PC-9 (cell line): ENCODE measurements around the gene TMC8. TPM values are rescaled to one million over a fixed set of nuclear protein-coding genes. Genes with fewer than 3 reads are reported as not detected.
A peak's percentile ranks its signal among the peaks of the same experiment; 100 is the strongest.
"Not testable (repeated sequence)": the region's sequence is repeated elsewhere in the genome, so short reads cannot be mapped to it uniquely, and the experiment has no call there.

ENCODE experiments used
- Bru-seq: library from RNA; stranded (reverse); fragments of 400-500 nt; gene quantifications from one replicate; lab custom pipeline; 2021; lab: Mats Ljungman, UMichigan
- BruChase-seq, 2 experiments: library from RNA; stranded (reverse); fragments of 400-500 nt; gene quantifications; one replicate each; lab custom pipeline; 2021; lab: Mats Ljungman, UMichigan
- BruUV-seq: library from RNA; stranded (reverse); fragments of 400-500 nt; replicated peaks from 2 replicates; lab custom pipeline; 2021; lab: Mats Ljungman, UMichigan
- CTCF ChIA-PET: fragments of 300-600 bp; sonication (Branson Sonifier 250); formaldehyde crosslinking; loops from one replicate; lab custom pipeline; 2022; ENCODE audit warnings: antibody characterized with exemption; lab: Charles Lee
- POLR2A ChIA-PET: fragments of 300-600 bp; sonication (Branson Sonifier 250); formaldehyde crosslinking; loops from one replicate; lab custom pipeline; 2022; ENCODE audit warnings: antibody characterized with exemption; ENCODE audit not compliant: unreplicated experiment; lab: Charles Lee
- DNase-seq, 2 experiments: peaks; one replicate each; pipeline versions ENCODE4 v3.0.0 to v3.0.0-alpha.2; 2015 to 2022; ENCODE audit warnings: mixed read lengths in 1 of 2
- H2AFZ ChIP-seq: fragments of 200-600 bp; sonication (generic); 2 replicates; pipeline ENCODE4 v1.8.1; 2017; ENCODE audit warnings: antibody characterized with exemption
- H3F3A ChIP-seq: fragments of 200-600 bp; sonication (generic); 2 replicates; pipeline ENCODE4 v1.8.1; 2017; ENCODE audit warnings: antibody characterized with exemption, mild to moderate bottlenecking, low read depth; ENCODE audit not compliant: insufficient read depth
- H3K27ac ChIP-seq: fragments of 200-600 bp; sonication (generic); 2 replicates; pipeline ENCODE4 v1.6.1; 2016; ENCODE audit warnings: mixed run types
- H3K27me3 ChIP-seq: fragments of 200-600 bp; sonication (generic); 2 replicates; pipeline ENCODE4 v1.6.1; 2016; ENCODE audit warnings: low read depth, mixed run types; ENCODE audit not compliant: insufficient read depth
- H3K36me3 ChIP-seq: fragments of 200-600 bp; sonication (generic); 2 replicates; pipeline ENCODE4 v1.6.1; 2016; ENCODE audit warnings: low read depth, mixed run types
- H3K4me1 ChIP-seq: fragments of 200-600 bp; sonication (generic); replicated peaks from 2 replicates; pipeline ENCODE4 v1.6.1; 2016; ENCODE audit warnings: mixed run types; ENCODE audit not compliant: insufficient read depth
- H3K4me2 ChIP-seq: fragments of 200-600 bp; sonication (generic); 2 replicates; pipeline ENCODE4 v1.6.1; 2017; ENCODE audit warnings: mixed run types
- H3K4me3 ChIP-seq: fragments of 200-600 bp; sonication (generic); 2 replicates; pipeline ENCODE4 v1.6.1; 2016; ENCODE audit warnings: mixed run types
- H3K79me2 ChIP-seq: fragments of 200-600 bp; sonication (generic); 2 replicates; pipeline ENCODE4 v1.6.1; 2017; ENCODE audit warnings: low read depth, mixed run types
- H3K9me2 ChIP-seq: fragments of 200-600 bp; sonication (generic); 2 replicates; pipeline ENCODE4 v1.8.1; 2017; ENCODE audit warnings: mild to moderate bottlenecking; ENCODE audit not compliant: insufficient read depth
- H3K9me3 ChIP-seq: fragments of 200-600 bp; sonication (generic); 2 replicates; pipeline ENCODE4 v1.8.1; 2016; ENCODE audit warnings: low read depth; ENCODE audit not compliant: insufficient read depth
- H4K20me1 ChIP-seq: fragments of 200-600 bp; sonication (generic); 2 replicates; pipeline ENCODE4 v1.8.1; 2017; ENCODE audit not compliant: insufficient read depth
- EZH2 ChIP-seq: fragments of 200-600 bp; sonication (generic); IDR thresholded peaks from 2 replicates; pipeline ENCODE4 v1.8.0; 2017; ENCODE audit warnings: antibody characterized with exemption, low read depth
- intact Hi-C: fragments of 100-400 bp; cut with micrococcal nuclease; formaldehyde crosslinking; loops from one replicate; pipeline ENCODE4 v1.10.0; 2022; ENCODE audit not compliant: unreplicated experiment
- long read RNA-seq: library from polyadenylated mRNA; stranded (forward); transcript quantifications from one replicate; pipeline ENCODE4 v2.0.0, GENCODE V29; 2022
- total RNA-seq: library from RNA; stranded (reverse); gene quantifications from 2 replicates; pipeline ENCODE4 v1.2.3, GENCODE V29; 2021
- TF ChIP-seq, protein P1 (sequence below): fragments of 200-600 bp; sonication (generic); conservative IDR thresholded peaks from 2 replicates; pipeline ENCODE4 v1.6.1; 2017; ENCODE audit warnings: mixed run types, antibody characterized with exemption, mild to moderate bottlenecking, moderate library complexity

The TMC8 gene, protein sequence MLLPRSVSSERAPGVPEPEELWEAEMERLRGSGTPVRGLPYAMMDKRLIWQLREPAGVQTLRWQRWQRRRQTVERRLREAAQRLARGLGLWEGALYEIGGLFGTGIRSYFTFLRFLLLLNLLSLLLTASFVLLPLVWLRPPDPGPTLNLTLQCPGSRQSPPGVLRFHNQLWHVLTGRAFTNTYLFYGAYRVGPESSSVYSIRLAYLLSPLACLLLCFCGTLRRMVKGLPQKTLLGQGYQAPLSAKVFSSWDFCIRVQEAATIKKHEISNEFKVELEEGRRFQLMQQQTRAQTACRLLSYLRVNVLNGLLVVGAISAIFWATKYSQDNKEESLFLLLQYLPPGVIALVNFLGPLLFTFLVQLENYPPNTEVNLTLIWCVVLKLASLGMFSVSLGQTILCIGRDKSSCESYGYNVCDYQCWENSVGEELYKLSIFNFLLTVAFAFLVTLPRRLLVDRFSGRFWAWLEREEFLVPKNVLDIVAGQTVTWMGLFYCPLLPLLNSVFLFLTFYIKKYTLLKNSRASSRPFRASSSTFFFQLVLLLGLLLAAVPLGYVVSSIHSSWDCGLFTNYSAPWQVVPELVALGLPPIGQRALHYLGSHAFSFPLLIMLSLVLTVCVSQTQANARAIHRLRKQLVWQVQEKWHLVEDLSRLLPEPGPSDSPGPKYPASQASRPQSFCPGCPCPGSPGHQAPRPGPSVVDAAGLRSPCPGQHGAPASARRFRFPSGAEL
- total RNA-seq (1.9 and 2.6 TPM in 2 replicates), Bru-seq, nascent RNA (percentile 19 among the genes with signal in this experiment), BruChase-seq, experiment 1, labeled RNA remaining after a 2-hour chase (percentile 21 among the genes with signal in this experiment), BruChase-seq, experiment 2, labeled RNA remaining after a 6-hour chase (percentile 32 among the genes with signal in this experiment)
- long read RNA-seq, partial matches to known transcripts = 3 of 4 reads
- long read RNA-seq, other reads (novel, unspliced or antisense) = 1 of 4 reads

DNA sequence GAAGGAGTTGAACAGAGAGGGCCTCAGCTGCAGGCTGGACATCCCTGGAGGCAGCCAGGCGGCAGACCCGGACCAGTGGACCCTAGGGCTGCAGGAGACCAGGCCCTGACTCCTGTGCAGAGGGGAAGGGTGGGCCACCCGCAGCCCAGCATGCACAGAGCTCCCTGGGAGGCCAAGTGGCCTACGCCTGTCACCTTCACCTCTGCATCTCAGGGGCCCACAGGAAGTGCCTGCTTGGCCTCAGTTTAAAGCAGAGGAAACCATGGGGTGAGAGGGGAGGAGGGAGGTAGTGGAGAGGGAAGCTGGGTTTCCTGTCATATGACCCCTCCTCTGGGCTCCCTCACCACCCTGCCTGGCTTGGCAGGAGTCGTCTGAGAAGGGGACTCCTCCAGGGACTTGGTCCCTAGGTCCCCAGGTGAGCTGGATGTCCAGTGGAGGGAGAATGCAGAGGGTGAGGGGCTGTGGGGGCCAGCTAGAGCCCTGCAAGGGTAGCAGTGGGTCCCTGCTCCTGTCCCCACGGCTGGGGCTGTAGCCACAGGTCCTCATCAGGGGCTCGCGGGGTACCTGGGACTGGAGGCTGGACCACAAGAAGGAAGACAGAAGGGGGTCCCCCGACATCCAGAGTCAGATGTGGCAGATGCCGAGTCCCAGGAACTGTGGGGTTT lies at the start of gene TMC8:
Gene TMC8, plus strand, starts transcription at position 335 of the 665 bp plus-strand sequence. CDS start 818 bp downstream, outside the sequence.
- DNase-seq = no peak
- Histone ChIP-seq H4K20me1 (no peaks in the 10 kb centered on the region), H2AFZ (no peak within 1 kb of the TSS), H3K27me3 (no peaks in the 10 kb centered on the region), H3F3A (peaks cover 19% of the 10 kb centered on the region; the same call in 1 of the 2 replicates), H3K4me3 (peak within 1 kb of the TSS; percentile 60; the same call in 1 of the 2 replicates), H3K79me2 (peaks cover 13% of the 10 kb centered on the region), H3K9me2 (no peaks in the 10 kb centered on the region), H3K9me3 (no peaks in the 10 kb centered on the region), H3K36me3 (no peaks in the 10 kb centered on the region), H3K4me2 (peak within 1 kb of the TSS; percentile 96), H3K27ac (no peak within 1 kb of the TSS), H3K4me1 (peaks cover 19% of the 10 kb centered on the region)
- POLR2A ChIA-PET = interaction anchor here (0.6 kb wide), 2 partner anchors 10 to 46 kb away, joined by 4 to 6 read pairs; no protein-coding TSS in a partner anchor
- TF ChIP-seq, protein P1, sequence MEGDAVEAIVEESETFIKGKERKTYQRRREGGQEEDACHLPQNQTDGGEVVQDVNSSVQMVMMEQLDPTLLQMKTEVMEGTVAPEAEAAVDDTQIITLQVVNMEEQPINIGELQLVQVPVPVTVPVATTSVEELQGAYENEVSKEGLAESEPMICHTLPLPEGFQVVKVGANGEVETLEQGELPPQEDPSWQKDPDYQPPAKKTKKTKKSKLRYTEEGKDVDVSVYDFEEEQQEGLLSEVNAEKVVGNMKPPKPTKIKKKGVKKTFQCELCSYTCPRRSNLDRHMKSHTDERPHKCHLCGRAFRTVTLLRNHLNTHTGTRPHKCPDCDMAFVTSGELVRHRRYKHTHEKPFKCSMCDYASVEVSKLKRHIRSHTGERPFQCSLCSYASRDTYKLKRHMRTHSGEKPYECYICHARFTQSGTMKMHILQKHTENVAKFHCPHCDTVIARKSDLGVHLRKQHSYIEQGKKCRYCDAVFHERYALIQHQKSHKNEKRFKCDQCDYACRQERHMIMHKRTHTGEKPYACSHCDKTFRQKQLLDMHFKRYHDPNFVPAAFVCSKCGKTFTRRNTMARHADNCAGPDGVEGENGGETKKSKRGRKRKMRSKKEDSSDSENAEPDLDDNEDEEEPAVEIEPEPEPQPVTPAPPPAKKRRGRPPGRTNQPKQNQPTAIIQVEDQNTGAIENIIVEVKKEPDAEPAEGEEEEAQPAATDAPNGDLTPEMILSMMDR = no peak
- TF ChIP-seq EZH2 = no peak
- CTCF ChIA-PET = interaction anchor here (0.6 kb wide), 1 partner anchor 35 kb away, joined by 4 read pairs; no protein-coding TSS in a partner anchor
- BruUV-seq = no TSS peak
- intact Hi-C loops = no loop called here

- no peaks in the 10 kb centered on the region for H3K36me3 ChIP-seq
- intact Hi-C loops = no loop called here
- no peak for DNase-seq
- H3K27me3 ChIP-seq = peaks cover 13% of the 10 kb centered on the region
- no peak overlapping the region for H3K27ac ChIP-seq
- no peak overlapping the region for H2AFZ ChIP-seq
- TF ChIP-seq, protein P1 = no peak
- no peak for TF ChIP-seq EZH2
- H3K9me2 ChIP-seq = no peaks in the 10 kb centered on the region
- ChIA-PET POLR2A (no interaction called here), CTCF (no interaction called here)
- no peaks in the 10 kb centered on the region for H4K20me1 ChIP-seq
- H3K4me1 ChIP-seq = no peaks in the 10 kb centered on the region
- H3K79me2 ChIP-seq = no peaks in the 10 kb centered on the region
- no TSS peak for BruUV-seq
- no peak overlapping the region for H3K4me2 ChIP-seq
- H3F3A ChIP-seq = no peaks in the 10 kb centered on the region
- no peaks in the 10 kb centered on the region for H3K9me3 ChIP-seq
- no peak overlapping the region for H3K4me3 ChIP-seq
Observed at GRCh38 chr17:78081551-78081950, 49.0 kb upstream of the TMC8 start.

DNA sequence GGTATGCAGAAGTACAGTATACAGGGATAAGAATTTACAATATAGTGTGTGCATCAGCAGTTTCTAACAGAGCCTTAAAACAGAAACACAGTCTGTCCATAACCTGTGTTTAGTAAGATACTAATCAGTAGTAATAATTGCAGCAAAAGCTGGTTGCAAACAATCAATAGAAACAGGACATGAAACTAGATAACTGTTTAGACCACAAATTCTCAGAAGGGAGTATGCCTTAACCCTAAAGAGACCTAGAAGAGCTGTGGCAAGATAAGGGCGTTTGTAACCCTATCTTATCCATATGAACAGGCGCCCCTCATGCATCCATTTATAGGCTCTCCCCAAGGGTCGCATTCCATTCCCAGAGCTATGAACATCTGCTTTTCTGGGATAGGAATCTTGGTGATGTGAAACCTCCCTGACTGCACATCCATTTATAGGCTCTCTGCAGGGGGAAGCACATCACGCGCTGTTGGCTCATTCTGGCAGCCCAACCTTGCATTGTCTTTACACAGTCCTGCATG lies 48.2 kb upstream of the TMC8 start:
- H3K27me3 ChIP-seq = peaks cover 10% of the 10 kb centered on the region
- H2AFZ ChIP-seq, H3K79me2 ChIP-seq, H3K4me1 ChIP-seq, CTCF ChIA-PET, H3F3A ChIP-seq, H4K20me1 ChIP-seq, BruUV-seq, H3K36me3 ChIP-seq, intact Hi-C loops, H3K4me2 ChIP-seq, DNase-seq, H3K4me3 ChIP-seq, H3K9me2 ChIP-seq, H3K27ac ChIP-seq, POLR2A ChIA-PET, H3K9me3 ChIP-seq: not testable (repeated sequence)
